ENCODE measurements around the gene NCK1.
"Not testable (repeated sequence)": the region's sequence is repeated elsewhere in the genome, so short reads cannot be mapped to it uniquely, and the experiment has no call there.

Gene NCK1

GRCh38 chr3:136898549-136898948 is 36.5 kb downstream of the NCK1 start:
- H4K20me1 ChIP-seq (ENCODE audit: control insufficient read depth, insufficient read depth, low read depth, low read length), result no peaks in the 10 kb centered on the region
- TF ChIP-seq CTCF (IDR thresholded peaks at IDR 0.05; ENCODE audit: low read depth, low read length, poor library complexity, severe bottlenecking) (no peak), EZH2phosphoT487 (IDR thresholded peaks at IDR 0.05; ENCODE audit: borderline replicate concordance, low read length) (no peak)
- no peaks in the 10 kb centered on the region for H3K9me2 ChIP-seq (replicated peaks; ENCODE audit: control insufficient read depth, low read length)
- H3K4me2 ChIP-seq (ENCODE audit: low read length), result peak overlapping the region; percentile 53; the same call in 1 of the 2 replicates
- H3K9me3 ChIP-seq (ENCODE audit: control insufficient read depth, insufficient read depth, low read length), result peaks cover 9% of the 10 kb centered on the region; the same call in 1 of the 2 replicates
- H3K27me3 ChIP-seq (ENCODE audit: control insufficient read depth, low read length), result no peaks in the 10 kb centered on the region
- peaks cover 31% of the 10 kb centered on the region for H3F3A ChIP-seq (ENCODE audit: control insufficient read depth, insufficient read depth)
- peaks cover 16% of the 10 kb centered on the region for H3K36me3 ChIP-seq (ENCODE audit: control insufficient read depth, low read length)
- peaks cover 96% of the 10 kb centered on the region for H3K4me1 ChIP-seq (ENCODE audit: control insufficient read depth, low read length)
- H3K79me2 ChIP-seq (ENCODE audit: control insufficient read depth, low read length), result peaks cover 100% of the 10 kb centered on the region
- peak overlapping the region; percentile 81 for H3K27ac ChIP-seq (ENCODE audit: low read depth, low read length)
- 0 out of 2 replicates have a peak overlapping the region, but pooled peaks have one; percentile 4 for H3K4me3 ChIP-seq (ENCODE audit: low read length)

GRCh38 chr3:136898954-136899353 is 36.9 kb downstream of the NCK1 start:
- no peaks in the 10 kb centered on the region for H4K20me1 ChIP-seq (ENCODE audit: control insufficient read depth, insufficient read depth, low read depth, low read length)
- TF ChIP-seq EZH2phosphoT487 (IDR thresholded peaks at IDR 0.05; ENCODE audit: borderline replicate concordance, low read length) (no peak), CTCF (IDR thresholded peaks at IDR 0.05; ENCODE audit: low read depth, low read length, poor library complexity, severe bottlenecking) (no peak)
- H3K4me2 ChIP-seq (ENCODE audit: low read length), result peak overlapping the region; percentile 53
- peaks cover 19% of the 10 kb centered on the region for H3K36me3 ChIP-seq (ENCODE audit: control insufficient read depth, low read length)
- peaks cover 93% of the 10 kb centered on the region for H3K4me1 ChIP-seq (ENCODE audit: control insufficient read depth, low read length)
- H3K4me3 ChIP-seq (ENCODE audit: low read length), result 0 out of 2 replicates have a peak overlapping the region, but pooled peaks have one; percentile 4
- peak overlapping the region; percentile 81 for H3K27ac ChIP-seq (ENCODE audit: low read depth, low read length)
- H3K79me2 ChIP-seq (ENCODE audit: control insufficient read depth, low read length), result peaks cover 100% of the 10 kb centered on the region
- H3K27me3 ChIP-seq (ENCODE audit: control insufficient read depth, low read length), result no peaks in the 10 kb centered on the region
- H3K9me3 ChIP-seq (ENCODE audit: control insufficient read depth, insufficient read depth, low read length), result peaks cover 13% of the 10 kb centered on the region; the same call in 1 of the 2 replicates
- H3K9me2 ChIP-seq (replicated peaks; ENCODE audit: control insufficient read depth, low read length), result no peaks in the 10 kb centered on the region
- H3F3A ChIP-seq (ENCODE audit: control insufficient read depth, insufficient read depth), result peaks cover 31% of the 10 kb centered on the region

DNA sequence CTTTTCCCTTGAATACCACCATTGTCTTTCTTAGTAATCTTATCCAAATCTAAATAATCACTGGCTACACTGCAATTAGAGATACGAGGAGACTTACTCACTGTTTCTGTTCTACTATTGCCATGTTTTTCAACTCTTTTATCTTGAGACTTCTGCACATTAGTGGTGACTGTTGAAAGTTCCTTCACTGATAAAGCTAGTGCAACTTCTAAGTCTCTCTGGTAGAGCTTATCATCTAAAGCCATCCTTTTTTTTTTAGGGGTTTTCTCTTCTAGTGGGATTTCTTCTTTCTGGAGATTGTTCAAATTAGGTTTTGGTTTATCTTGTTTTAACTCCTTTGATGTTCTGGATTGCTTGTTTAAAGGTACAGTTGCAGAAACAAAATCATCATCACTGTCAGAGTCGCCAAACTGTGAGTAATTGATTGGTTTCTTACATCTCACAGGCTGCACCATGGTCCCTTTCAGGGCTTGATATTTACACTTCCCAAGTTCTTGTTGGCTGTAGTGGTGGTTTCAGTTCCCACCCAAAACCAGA is 37.7 kb downstream of the NCK1 start:
- Histone ChIP-seq H3F3A (ENCODE audit: control insufficient read depth, insufficient read depth) (peaks cover 31% of the 10 kb centered on the region), H3K79me2 (ENCODE audit: control insufficient read depth, low read length) (peaks cover 100% of the 10 kb centered on the region), H3K9me2 (replicated peaks; ENCODE audit: control insufficient read depth, low read length) (no peaks in the 10 kb centered on the region), H3K4me3 (ENCODE audit: low read length) (peak overlapping the region; percentile 46), H3K27ac (ENCODE audit: low read depth, low read length) (peak overlapping the region; percentile 72), H4K20me1 (ENCODE audit: control insufficient read depth, insufficient read depth, low read depth, low read length) (no peaks in the 10 kb centered on the region), H3K4me2 (ENCODE audit: low read length) (peak overlapping the region; percentile 73), H3K36me3 (ENCODE audit: control insufficient read depth, low read length) (peaks cover 19% of the 10 kb centered on the region), H3K4me1 (ENCODE audit: control insufficient read depth, low read length) (peaks cover 86% of the 10 kb centered on the region), H3K9me3 (ENCODE audit: control insufficient read depth, insufficient read depth, low read length) (peaks cover 17% of the 10 kb centered on the region; the same call in 1 of the 2 replicates), H3K27me3 (ENCODE audit: control insufficient read depth, low read length) (no peaks in the 10 kb centered on the region)
- TF ChIP-seq EZH2phosphoT487 (IDR thresholded peaks at IDR 0.05; ENCODE audit: borderline replicate concordance, low read length) (no peak), CTCF (IDR thresholded peaks at IDR 0.05; ENCODE audit: low read depth, low read length, poor library complexity, severe bottlenecking) (no peak)

GRCh38 chr3:136900694-136901093 is 38.7 kb downstream of the NCK1 start:
- not testable (repeated sequence) for H4K20me1 ChIP-seq (ENCODE audit: control insufficient read depth, insufficient read depth, low read depth, low read length); H3K27me3 ChIP-seq (ENCODE audit: control insufficient read depth, low read length); H3K9me2 ChIP-seq (replicated peaks; ENCODE audit: control insufficient read depth, low read length)
- peaks cover 100% of the 10 kb centered on the region for H3K79me2 ChIP-seq (ENCODE audit: control insufficient read depth, low read length)
- peak overlapping the region; percentile 46 for H3K4me3 ChIP-seq (ENCODE audit: low read length)
- peak overlapping the region; percentile 73 for H3K4me2 ChIP-seq (ENCODE audit: low read length)
- peak overlapping the region; percentile 72 for H3K27ac ChIP-seq (ENCODE audit: low read depth, low read length)
- peaks cover 17% of the 10 kb centered on the region; the same call in 1 of the 2 replicates for H3K9me3 ChIP-seq (ENCODE audit: control insufficient read depth, insufficient read depth, low read length)
- H3K4me1 ChIP-seq (ENCODE audit: control insufficient read depth, low read length), result peaks cover 84% of the 10 kb centered on the region
- H3F3A ChIP-seq (ENCODE audit: control insufficient read depth, insufficient read depth), result peaks cover 31% of the 10 kb centered on the region
- peaks cover 23% of the 10 kb centered on the region for H3K36me3 ChIP-seq (ENCODE audit: control insufficient read depth, low read length)
